KMS-11 (cell line): Measurements from ENCODE around the gene CYB5R2.
A peak's percentile ranks its signal among the peaks of the same experiment; 100 is the strongest.

Source experiments
- H2AFZ ChIP-seq: fragments of 200-600 bp; sonication (generic); 2 replicates; pipeline ENCODE4 v1.6.1; 2016; ENCODE audit warnings: antibody characterized with exemption, mixed run types, low read depth
- H3K27ac ChIP-seq: fragments of 200-600 bp; sonication (generic); 2 replicates; pipeline ENCODE4 v1.6.1; 2016; ENCODE audit warnings: mild to moderate bottlenecking, mixed run types
- H3K27me3 ChIP-seq: fragments of 200-600 bp; sonication (generic); 2 replicates; pipeline ENCODE4 v1.6.1; 2017; ENCODE audit warnings: mild to moderate bottlenecking, low read depth, mixed run types, moderate library complexity; ENCODE audit not compliant: insufficient read depth
- H3K36me3 ChIP-seq: fragments of 200-600 bp; sonication (generic); 2 replicates; pipeline ENCODE4 v1.6.1; 2017; ENCODE audit warnings: mild to moderate bottlenecking, mixed run types; ENCODE audit not compliant: insufficient read depth
- H3K4me1 ChIP-seq: fragments of 200-600 bp; sonication (generic); 2 replicates; pipeline ENCODE4 v1.6.1; 2016; ENCODE audit warnings: mild to moderate bottlenecking, low read depth, mixed run types; ENCODE audit not compliant: poor library complexity, severe bottlenecking
- H3K4me2 ChIP-seq: fragments of 200-600 bp; sonication (generic); 2 replicates; pipeline ENCODE4 v1.7.0; 2016; ENCODE audit warnings: mild to moderate bottlenecking, mixed run types
- H3K4me3 ChIP-seq: fragments of 200-600 bp; sonication (generic); IDR thresholded peaks from 2 replicates; pipeline ENCODE4 v1.6.1; 2017; ENCODE audit warnings: low read depth, low read length, mixed read lengths; ENCODE audit not compliant: insufficient read depth
- H3K79me2 ChIP-seq: fragments of 200-600 bp; sonication (generic); 2 replicates; pipeline ENCODE4 v1.6.1; 2016; ENCODE audit warnings: low read depth, mixed run types; ENCODE audit not compliant: insufficient read depth
- H3K9ac ChIP-seq: fragments of 200-600 bp; sonication (generic); 2 replicates; pipeline ENCODE4 v1.6.1; 2016; ENCODE audit warnings: mild to moderate bottlenecking, mixed run types
- H4K20me1 ChIP-seq: fragments of 200-600 bp; sonication (generic); 2 replicates; pipeline ENCODE4 v1.6.1; 2016; ENCODE audit warnings: mild to moderate bottlenecking, mixed run types; ENCODE audit not compliant: insufficient read depth
- TF ChIP-seq, protein P1 (sequence below): fragments of 200-600 bp; sonication (generic); conservative IDR thresholded peaks from 2 replicates; pipeline ENCODE4 v1.6.1; 2017; ENCODE audit warnings: low read depth, mild to moderate bottlenecking, antibody characterized with exemption, low read length, moderate library complexity, mixed read lengths

Gene CYB5R2

DNA sequence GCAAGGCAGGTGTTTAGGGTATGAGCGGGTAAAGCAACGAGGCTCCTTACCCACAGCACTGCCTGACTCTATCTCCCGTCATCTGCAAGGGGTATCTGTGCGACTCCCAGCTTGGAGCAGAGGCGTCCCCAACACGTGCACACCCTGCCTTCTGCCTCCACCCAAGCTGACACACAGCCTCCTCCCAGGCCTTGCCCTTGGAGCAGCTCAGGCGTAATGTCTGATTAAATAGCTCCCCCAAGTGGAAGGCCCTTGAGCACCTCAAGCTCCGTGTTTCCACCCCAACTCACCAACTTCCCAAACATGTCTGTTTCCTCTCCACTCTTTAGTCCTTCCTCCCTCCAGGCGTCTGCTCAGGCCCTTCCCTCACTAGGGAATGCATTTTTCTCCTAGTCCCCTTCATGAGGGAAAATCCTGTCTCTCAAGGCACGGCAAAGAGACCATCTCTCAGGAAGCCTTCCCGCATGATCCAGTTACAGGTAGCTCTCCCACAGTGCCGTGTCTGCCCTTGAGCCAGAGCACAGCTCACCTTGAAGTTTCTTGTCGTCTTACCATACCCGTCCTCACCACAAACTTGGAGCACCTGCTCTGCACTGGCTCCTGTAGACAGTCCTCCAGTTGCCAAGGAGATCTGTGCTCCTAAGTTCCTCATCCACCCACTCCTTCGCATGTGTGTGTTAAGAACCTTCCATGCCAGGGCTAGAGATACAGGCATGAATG lies 15.8 kb downstream of the CYB5R2 start:
- TF ChIP-seq, protein P1, sequence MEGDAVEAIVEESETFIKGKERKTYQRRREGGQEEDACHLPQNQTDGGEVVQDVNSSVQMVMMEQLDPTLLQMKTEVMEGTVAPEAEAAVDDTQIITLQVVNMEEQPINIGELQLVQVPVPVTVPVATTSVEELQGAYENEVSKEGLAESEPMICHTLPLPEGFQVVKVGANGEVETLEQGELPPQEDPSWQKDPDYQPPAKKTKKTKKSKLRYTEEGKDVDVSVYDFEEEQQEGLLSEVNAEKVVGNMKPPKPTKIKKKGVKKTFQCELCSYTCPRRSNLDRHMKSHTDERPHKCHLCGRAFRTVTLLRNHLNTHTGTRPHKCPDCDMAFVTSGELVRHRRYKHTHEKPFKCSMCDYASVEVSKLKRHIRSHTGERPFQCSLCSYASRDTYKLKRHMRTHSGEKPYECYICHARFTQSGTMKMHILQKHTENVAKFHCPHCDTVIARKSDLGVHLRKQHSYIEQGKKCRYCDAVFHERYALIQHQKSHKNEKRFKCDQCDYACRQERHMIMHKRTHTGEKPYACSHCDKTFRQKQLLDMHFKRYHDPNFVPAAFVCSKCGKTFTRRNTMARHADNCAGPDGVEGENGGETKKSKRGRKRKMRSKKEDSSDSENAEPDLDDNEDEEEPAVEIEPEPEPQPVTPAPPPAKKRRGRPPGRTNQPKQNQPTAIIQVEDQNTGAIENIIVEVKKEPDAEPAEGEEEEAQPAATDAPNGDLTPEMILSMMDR = peak; percentile 56; the same call in 1 of the 2 replicates
- Histone ChIP-seq H4K20me1 (no peaks in the 10 kb centered on the region), H3K27me3 (no peaks in the 10 kb centered on the region), H3K4me1 (no peaks in the 10 kb centered on the region), H3K27ac (no peak overlapping the region), H3K4me2 (no peak overlapping the region), H3K36me3 (no peaks in the 10 kb centered on the region), H3K4me3 (no peak overlapping the region), H3K79me2 (no peaks in the 10 kb centered on the region), H3K9ac (no peak overlapping the region), H2AFZ (no peak overlapping the region)

DNA sequence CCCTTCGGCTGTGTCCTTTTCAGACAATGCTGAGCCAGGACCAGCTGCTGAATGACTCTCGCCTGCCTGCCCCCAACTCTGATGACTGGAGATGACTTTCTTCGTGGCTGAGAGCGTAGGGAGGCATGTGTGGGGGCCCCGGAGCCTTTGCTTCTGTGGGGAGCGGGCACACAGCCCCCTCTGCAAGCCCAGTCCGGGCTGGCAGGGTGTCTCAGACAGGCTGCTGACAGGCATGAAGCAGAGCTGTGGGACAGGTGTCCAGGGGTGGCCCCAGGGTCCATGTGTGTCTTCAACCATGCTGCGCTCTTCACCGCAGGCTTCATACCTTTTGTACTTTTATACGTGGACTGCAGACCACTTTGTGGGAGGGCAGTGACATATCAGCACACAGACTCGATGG lies 16.6 kb downstream of the CYB5R2 start:
- Histone ChIP-seq H3K4me2 (no peak overlapping the region), H3K4me1 (no peaks in the 10 kb centered on the region), H2AFZ (no peak overlapping the region), H3K4me3 (no peak overlapping the region), H3K79me2 (no peaks in the 10 kb centered on the region), H3K9ac (no peak overlapping the region), H4K20me1 (no peaks in the 10 kb centered on the region), H3K36me3 (no peaks in the 10 kb centered on the region), H3K27me3 (no peaks in the 10 kb centered on the region), H3K27ac (no peak overlapping the region)
- TF ChIP-seq, protein P1 = no peak

DNA sequence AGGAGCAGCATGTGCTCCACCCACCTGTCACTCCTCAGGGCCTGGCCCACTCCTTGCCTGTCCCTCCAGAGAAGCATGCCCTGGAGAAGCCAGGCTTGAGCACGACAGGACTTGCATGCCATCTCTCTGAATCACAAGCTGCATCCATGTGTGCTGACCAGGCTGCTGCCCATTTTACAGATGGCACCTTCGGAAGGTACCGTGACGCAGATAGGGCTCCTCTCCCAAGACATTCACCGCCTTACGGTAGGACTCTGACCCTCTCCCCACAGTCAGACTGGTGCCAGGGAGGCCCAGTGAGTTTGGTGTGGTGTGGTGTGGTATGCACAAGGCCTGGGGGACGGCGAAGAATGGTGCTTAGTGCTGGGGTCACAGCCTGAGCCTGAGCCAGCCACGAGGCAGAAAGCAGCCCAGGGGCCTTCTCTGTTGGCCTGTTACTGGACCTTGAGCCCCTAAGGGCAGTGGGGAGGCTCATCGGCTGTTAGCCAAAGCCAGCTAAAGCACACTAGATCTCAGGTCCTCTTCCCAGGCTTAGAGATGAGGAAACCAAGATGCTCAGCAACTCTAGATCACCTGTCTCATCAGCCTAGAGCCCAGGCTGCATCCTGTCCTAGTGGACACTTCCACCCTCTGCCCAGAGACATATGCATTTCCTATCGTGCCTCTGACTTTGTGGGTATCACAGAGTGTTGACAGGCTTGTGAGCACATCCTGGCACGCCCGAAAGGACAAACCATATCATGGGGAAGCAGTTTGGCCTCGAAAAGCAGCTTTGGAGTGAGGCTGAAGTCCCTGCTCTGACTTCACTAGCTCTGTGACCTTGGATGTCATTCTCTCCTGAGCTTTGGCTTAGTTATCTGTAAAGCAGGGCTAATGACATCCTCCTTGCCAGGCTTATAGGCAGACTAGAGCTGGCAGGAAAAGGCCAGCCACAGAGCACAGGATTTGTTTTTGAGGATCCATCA lies 17.8 kb downstream of the CYB5R2 start:
- H3K4me2 ChIP-seq = no peak overlapping the region
- H3K4me1 ChIP-seq = no peaks in the 10 kb centered on the region
- no peaks in the 10 kb centered on the region for H3K36me3 ChIP-seq
- H3K79me2 ChIP-seq = no peaks in the 10 kb centered on the region
- H3K27me3 ChIP-seq = no peaks in the 10 kb centered on the region
- no peaks in the 10 kb centered on the region for H4K20me1 ChIP-seq
- no peak overlapping the region for H2AFZ ChIP-seq
- TF ChIP-seq, protein P1 = no peak
- H3K9ac ChIP-seq = no peak overlapping the region
- no peak overlapping the region for H3K4me3 ChIP-seq
- no peak overlapping the region for H3K27ac ChIP-seq

DNA sequence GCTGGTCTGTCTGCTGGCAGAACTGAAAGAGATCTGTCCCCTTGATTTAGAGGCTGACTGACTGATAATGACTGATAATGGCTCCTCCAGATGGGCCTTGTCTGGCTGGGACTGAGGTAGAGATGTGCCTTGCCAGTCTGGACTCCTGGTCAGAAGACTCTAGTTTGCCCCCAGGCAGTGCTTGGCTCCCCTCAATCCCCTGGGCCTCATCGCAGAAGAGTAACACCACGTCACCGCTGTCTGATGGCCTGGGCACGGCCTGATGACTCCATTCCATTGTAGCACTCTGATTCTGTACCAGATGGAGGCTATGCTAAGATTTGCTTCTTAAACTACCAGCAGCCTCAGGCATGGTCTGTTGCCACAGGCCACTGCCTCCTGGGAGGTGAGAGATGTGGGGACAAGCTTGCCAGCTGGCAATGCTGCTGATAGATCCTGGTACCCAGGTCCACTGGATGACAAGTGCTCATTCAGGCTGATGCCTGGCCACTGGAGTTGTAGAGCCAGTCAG lies 19.1 kb downstream of the CYB5R2 start:
- TF ChIP-seq, protein P1 = no peak
- no peak overlapping the region for H3K9ac ChIP-seq
- H2AFZ ChIP-seq = no peak overlapping the region
- H3K36me3 ChIP-seq = no peaks in the 10 kb centered on the region
- H3K4me3 ChIP-seq = no peak overlapping the region
- no peaks in the 10 kb centered on the region for H3K27me3 ChIP-seq
- no peak overlapping the region for H3K4me2 ChIP-seq
- H4K20me1 ChIP-seq = no peaks in the 10 kb centered on the region
- no peaks in the 10 kb centered on the region for H3K79me2 ChIP-seq
- no peaks in the 10 kb centered on the region for H3K4me1 ChIP-seq
- no peak overlapping the region for H3K27ac ChIP-seq
